B cell (primary cell): ENCODE results near the gene VWA1. TPM values are rescaled to one million over a fixed set of nuclear protein-coding genes. Genes with fewer than 3 reads are reported as not detected.
A peak's percentile ranks its signal among the peaks of the same experiment; 100 is the strongest.

Experiments
- ATAC-seq: fragments of 200-7000 bp; cut with Tn5 transposase; one replicate; pipeline ENCODE4 v1.10.0; 2021; ENCODE audit warnings: low read depth, mild to moderate bottlenecking, moderate number of reproducible peaks, moderate library complexity
- CTCF ChIA-PET: fragments of 350-600 bp; sonication (Branson Sonifier 250); formaldehyde crosslinking; loops from one replicate; lab custom pipeline; 2021; ENCODE audit warnings: antibody characterized with exemption, inconsistent platforms; lab: Charles Lee
- POLR2A ChIA-PET: fragments of 350-600 bp; sonication (Branson Sonifier 250); formaldehyde crosslinking; loops from one replicate; lab custom pipeline; 2021; ENCODE audit warnings: antibody characterized with exemption; lab: Charles Lee
- DNase-seq: peaks from one replicate; pipeline ENCODE4 v3.0.0; 2013
- H2AFZ ChIP-seq: 2 replicates; pipeline ENCODE4 v1.6.1; 2012; ENCODE audit warnings: mild to moderate bottlenecking, low read depth, low read length; ENCODE audit not compliant: insufficient read depth, poor library complexity, severe bottlenecking
- H3K27ac ChIP-seq, 2 donors: 1 replicate in 1 of 2; 2 replicates in 1 of 2; pipeline ENCODE4 v1.5.1; 2012 to 2013; ENCODE audit warnings: low read length in 2 of 2, mild to moderate bottlenecking in 2 of 2, moderate library complexity in 1 of 2
- H3K27me3 ChIP-seq, 4 experiments: fragments of 200-600 bp in 1 of 4; sonication (generic) in 1 of 4; replicated peaks in 1 of 4; 1 replicate in 2 of 4; 2 replicates in 2 of 4; pipeline versions ENCODE4 v1.6.1 to v1.7.0; 2013 to 2016; ENCODE audit warnings: low read length in 3 of 4, mild to moderate bottlenecking in 2 of 4, mixed read lengths in 1 of 4, moderate library complexity in 1 of 4; ENCODE audit not compliant: insufficient read depth in 4 of 4, control insufficient read depth in 3 of 4; ENCODE audit errors: control extremely low read depth in 1 of 4
- H3K36me3 ChIP-seq, 2 experiments: replicated peaks in 1 of 2; 1 replicate in 1 of 2; 2 replicates in 1 of 2; pipeline versions ENCODE4 v1.6.1 to v1.7.1; 2013; ENCODE audit warnings: low read length in 1 of 2; ENCODE audit not compliant: insufficient read depth in 2 of 2, control insufficient read depth in 1 of 2; ENCODE audit errors: control extremely low read depth in 1 of 2, extremely low read depth in 1 of 2
- H3K4me1 ChIP-seq, 2 donors: fragments of 200-600 bp in 1 of 2; sonication (generic) in 1 of 2; 1 replicate in 1 of 2; 2 replicates in 1 of 2; pipeline versions ENCODE4 v1.5.1 to v1.6.1; 2013 to 2017; ENCODE audit warnings: low read length in 2 of 2; ENCODE audit not compliant: control insufficient read depth in 2 of 2, insufficient read depth in 2 of 2
- H3K4me2 ChIP-seq: replicated peaks from 2 replicates; pipeline ENCODE3; 2012; ENCODE audit warnings: mild to moderate bottlenecking, low read depth, low read length; ENCODE audit not compliant: poor library complexity, severe bottlenecking
- H3K4me3 ChIP-seq, 5 experiments: fragments of 200-600 bp in 1 of 5; sonication (generic) in 1 of 5; 1 replicate in 3 of 5; 2 replicates in 2 of 5; pipeline versions ENCODE4 v1.5.1 to v1.7.0; 2011 to 2016; ENCODE audit warnings: low read length in 4 of 5, mild to moderate bottlenecking in 4 of 5, low read depth in 2 of 5, control low read depth in 1 of 5, moderate library complexity in 1 of 5; ENCODE audit not compliant: insufficient read depth in 1 of 5; ENCODE audit errors: control extremely low read depth in 1 of 5, extremely low read depth in 1 of 5
- H3K79me2 ChIP-seq: fragments of 200-600 bp; sonication (generic); one replicate; pipeline ENCODE4 v1.6.0; 2016; ENCODE audit warnings: low read length; ENCODE audit not compliant: control insufficient read depth, insufficient read depth
- H3K9ac ChIP-seq: fragments of 200-600 bp; sonication (generic); 2 replicates; pipeline ENCODE4 v1.6.1; 2017; ENCODE audit warnings: mild to moderate bottlenecking, low read length, moderate library complexity
- H3K9me3 ChIP-seq, 3 donors: one replicate each; pipeline versions ENCODE4 v1.6.1 to v1.7.1; 2013; ENCODE audit warnings: low read length in 2 of 3; ENCODE audit not compliant: control insufficient read depth in 2 of 3, insufficient read depth in 1 of 3; ENCODE audit errors: control extremely low read depth in 1 of 3
- H4K20me1 ChIP-seq: 2 replicates; pipeline ENCODE4 v1.6.0; 2012; ENCODE audit warnings: mild to moderate bottlenecking, low read length; ENCODE audit not compliant: insufficient read depth, control insufficient read depth, poor library complexity, severe bottlenecking
- H3K27ac Mint-ChIP-seq: one replicate; pipeline ENCODE4 v1.8.0; 2021; ENCODE audit warnings: mixed read lengths
- H3K27me3 Mint-ChIP-seq: one replicate; pipeline ENCODE4 v1.8.0; 2021; ENCODE audit warnings: mixed read lengths
- H3K4me1 Mint-ChIP-seq: one replicate; pipeline ENCODE4 v1.8.0; 2021; ENCODE audit warnings: mixed read lengths
- H3K4me3 Mint-ChIP-seq: one replicate; pipeline ENCODE4 v1.8.0; 2021; ENCODE audit warnings: mixed read lengths
- H3K9me3 Mint-ChIP-seq: one replicate; pipeline ENCODE4 v1.8.0; 2022; ENCODE audit warnings: mixed read lengths; ENCODE audit not compliant: insufficient read depth
- CTCF ChIP-seq: fragments of 200-600 bp; IDR thresholded peaks from one replicate; pipeline ENCODE4 v1.8.0; 2022; ENCODE audit warnings: antibody characterized with exemption, mild to moderate bottlenecking
- EZH2 ChIP-seq: IDR thresholded peaks from 2 replicates; pipeline ENCODE4 v1.6.1; 2012; ENCODE audit warnings: borderline replicate concordance, low read depth, mild to moderate bottlenecking, moderate library complexity, low read length; ENCODE audit not compliant: insufficient read depth, poor library complexity, severe bottlenecking
- WGBS: methylation state at CpG from one replicate; pipeline ENCODE4 v1.1.5; 2013; ENCODE audit warnings: missing lambda C conversion rate; ENCODE audit not compliant: insufficient coverage; 5-methylcytosine and 5-hydroxymethylcytosine counted together
- intact Hi-C: fragments of 100-400 bp; cut with micrococcal nuclease; formaldehyde crosslinking; loops from one replicate; pipeline ENCODE4 v1.10.0; 2022
- polyA plus RNA-seq: library from polyadenylated mRNA; depleted of rRNA; stranded (reverse); fragments of >200 nt; gene quantifications from 2 replicates; pipeline ENCODE4 v1.2.3, GENCODE V29; 2012
- total RNA-seq, 2 donors: library from RNA; stranded (reverse); fragments of 120-200 nt in 1 of 2; gene quantifications; 1 replicate in 1 of 2; 2 replicates in 1 of 2; pipeline versions ENCODE4 v1.2.3 to v1.2.4, GENCODE V29; 2013 to 2022

The VWA1 gene
- total and polyA plus RNA-seq, 2 donors (not counting 1 experiment from before 2014, with no cell fraction given) = 0.09 TPM; not detected in 1

GRCh38 chr1:1421147-1421906 lies 14.2 kb upstream of the VWA1 start, which contains the start of gene ANKRD65:
ANKRD65 (minus strand) TSS chr1:1421276; CDS start chr1:1421005, 271 bp downstream.
- no peaks in the 10 kb centered on the region for H3K36me3 ChIP-seq
- no peaks in the 10 kb centered on the region for H4K20me1 ChIP-seq
- DNase-seq (no peak), ATAC-seq (no peak)
- intact Hi-C loops = no loop called here
- H3K4me2 ChIP-seq = peak within 1 kb of the TSS; percentile 33
- H3K9me3 Mint-ChIP-seq = no peaks in the 10 kb centered on the region
- POLR2A ChIA-PET = no interaction called here
- peaks cover 0 to 5% (median 0%) of the 10 kb centered on the region in 3 donors for H3K9me3 ChIP-seq
- peaks cover 21% of the 10 kb centered on the region for H3K27me3 Mint-ChIP-seq
- H2AFZ ChIP-seq = no peak within 1 kb of the TSS
- H3K4me1 ChIP-seq = no peaks in the 10 kb centered on the region
- H3K4me1 Mint-ChIP-seq = peaks cover 5% of the 10 kb centered on the region
- CTCF ChIA-PET = no interaction called here
- H3K27me3 ChIP-seq = peaks cover 0 to 30% (median 6%) of the 10 kb centered on the region in 4 experiments
- no peak within 1 kb of the TSS for H3K4me3 Mint-ChIP-seq
- H3K79me2 ChIP-seq = no peaks in the 10 kb centered on the region
- no peak within 1 kb of the TSS for H3K4me3 ChIP-seq
- WGBS = 84% methylated on average over 16 of the region's 18 CpGs
- TF ChIP-seq CTCF (no peak), EZH2 (no peak)
- H3K27ac Mint-ChIP-seq = no peak within 1 kb of the TSS
- H3K27ac ChIP-seq = no peak within 1 kb of the TSS
- no peak within 1 kb of the TSS for H3K9ac ChIP-seq

- Histone ChIP-seq H4K20me1 (no peaks in the 10 kb centered on the region), H3K79me2 (no peaks in the 10 kb centered on the region), H3K9me3 (peaks cover 0 to 5% (median 0%) of the 10 kb centered on the region in 3 donors), H3K27ac (no peak overlapping the region), H3K27me3 (peaks cover 0 to 34% (median 6%) of the 10 kb centered on the region in 4 experiments), H3K4me3 (no peak overlapping the region), H3K4me2 (no peak overlapping the region), H3K4me1 (peaks cover 0 to 3% of the 10 kb centered on the region in 2 donors), H3K36me3 (no peaks in the 10 kb centered on the region), H3K9ac (no peak overlapping the region), H2AFZ (no peak overlapping the region)
- TF ChIP-seq CTCF (no peak), EZH2 (no peak)
- Mint-ChIP-seq H3K27ac (no peak overlapping the region), H3K4me3 (no peak overlapping the region), H3K27me3 (peaks cover 23% of the 10 kb centered on the region), H3K9me3 (no peaks in the 10 kb centered on the region), H3K4me1 (peaks cover 5% of the 10 kb centered on the region)
- no peak for ATAC-seq
- 88% methylated on average over 4 of the region's 7 CpGs for WGBS
- DNase-seq = no peak
- ChIA-PET CTCF (no interaction called here), POLR2A (no interaction called here)
- intact Hi-C loops = no loop called here
These were observed 13.5 kb upstream of the VWA1 start for GRCh38 chr1:1421907-1422464.
